Smooth muscle cell (in vitro differentiated cells): ENCODE measurements around the gene GAL3ST2. TPM values are rescaled to one million over a fixed set of nuclear protein-coding genes. Genes with fewer than 3 reads are reported as not detected.

Experiments
- DNase-seq: peaks from one replicate; lab custom pipeline; 2025; ENCODE audit not compliant: unreplicated experiment; lab: John Stamatoyannopoulos, UW
- H2AFZ ChIP-seq: fragments of 200-600 bp; sonication (generic); 2 replicates; pipeline ENCODE4 v1.6.0; 2016; ENCODE audit warnings: antibody characterized with exemption, low read depth, mild to moderate bottlenecking
- H3F3A ChIP-seq: fragments of 200-600 bp; sonication (generic); 2 replicates; pipeline ENCODE4 v1.6.0; 2017; ENCODE audit warnings: antibody characterized with exemption, low read depth
- H3K27ac ChIP-seq: fragments of 200-600 bp; sonication (generic); 2 replicates; pipeline ENCODE4 v1.5.1; 2016; ENCODE audit warnings: low read depth, mild to moderate bottlenecking
- H3K27me3 ChIP-seq: fragments of 200-600 bp; sonication (generic); 2 replicates; pipeline ENCODE4 v1.6.1; 2016; ENCODE audit warnings: low read depth, mild to moderate bottlenecking
- H3K36me3 ChIP-seq: fragments of 200-600 bp; sonication (generic); 2 replicates; pipeline ENCODE4 v1.5.1; 2016; ENCODE audit warnings: low read depth
- H3K4me1 ChIP-seq: fragments of 200-600 bp; sonication (generic); 2 replicates; pipeline ENCODE4 v1.5.1; 2016; ENCODE audit warnings: low read depth
- H3K4me2 ChIP-seq: fragments of 200-600 bp; sonication (generic); 2 replicates; pipeline ENCODE4 v1.6.0; 2016; ENCODE audit warnings: mild to moderate bottlenecking
- H3K4me3 ChIP-seq: fragments of 200-600 bp; sonication (generic); 2 replicates; pipeline ENCODE4 v1.5.1; 2016; ENCODE audit warnings: mild to moderate bottlenecking
- H3K79me2 ChIP-seq: fragments of 200-600 bp; sonication (generic); 2 replicates; pipeline ENCODE4 v1.6.0; 2016; ENCODE audit warnings: low read depth, mild to moderate bottlenecking
- H3K9ac ChIP-seq: fragments of 200-600 bp; sonication (generic); 2 replicates; pipeline ENCODE4 v1.6.0; 2016; ENCODE audit warnings: low read depth
- H3K9me3 ChIP-seq: fragments of 200-600 bp; sonication (generic); replicated peaks from 2 replicates; pipeline ENCODE4 v1.5.1; 2016; ENCODE audit warnings: low read depth
- H4K20me1 ChIP-seq: fragments of 200-600 bp; sonication (generic); 2 replicates; pipeline ENCODE4 v1.6.0; 2016; ENCODE audit warnings: low read depth
- WGBS: methylation state at CpG from one replicate; pipeline ENCODE4 v1.1.7; 2016; ENCODE audit warnings: low lambda C conversion rate; 5-methylcytosine and 5-hydroxymethylcytosine counted together
- polyA plus RNA-seq: library from polyadenylated mRNA; unstranded; fragments of >200 nt; fragmentation: Nextera tagmentation; extraction: Ambion mirVana; gene quantifications from 2 replicates; pipeline ENCODE4 v1.2.1, GENCODE V29; 2016
- total RNA-seq: library from RNA; depleted of rRNA; stranded (reverse); fragments of >200 nt; gene quantifications from 2 replicates; pipeline ENCODE4 v1.2.3, GENCODE V29; 2014
- TF ChIP-seq, protein P1 (sequence below): fragments of 200-600 bp; sonication (generic); IDR thresholded peaks from 2 replicates; pipeline ENCODE4 v1.5.1; 2017; ENCODE audit warnings: borderline replicate concordance, mild to moderate bottlenecking, antibody characterized with exemption; ENCODE audit not compliant: insufficient read depth, poor library complexity, severe bottlenecking

GAL3ST2 gene
- total and polyA plus RNA-seq, 2 experiments from 2014 or later = 0.34 TPM; not detected in 1

DNA sequence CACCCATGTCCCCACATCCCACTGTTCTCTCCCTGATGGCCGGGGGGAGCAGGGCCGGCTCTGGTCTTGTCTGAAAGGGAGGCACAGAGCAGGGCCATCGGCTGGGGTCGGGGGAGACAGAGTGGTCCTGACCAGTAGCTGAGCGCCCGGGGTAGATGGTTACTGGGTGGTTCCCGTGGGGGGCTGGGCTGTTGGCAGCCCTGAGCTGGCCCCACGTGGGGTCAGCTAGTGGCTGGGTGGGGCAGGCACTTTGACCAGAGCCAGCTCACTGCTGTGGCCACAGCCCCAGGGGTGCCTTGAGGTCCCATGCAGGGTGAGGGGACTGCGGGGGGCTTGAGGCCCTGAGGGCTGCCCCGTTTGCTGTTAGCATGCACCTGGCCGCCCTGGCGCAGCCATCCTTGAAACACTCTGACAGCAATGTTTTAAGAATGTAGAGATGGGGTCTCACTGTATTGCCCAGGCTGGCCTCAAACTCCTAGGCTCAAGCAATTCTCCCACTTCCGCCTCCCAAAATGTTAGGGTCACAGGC lies 20.1 kb downstream of the GAL3ST2 start:
- Histone ChIP-seq H3K4me2 (no peak overlapping the region), H3K4me3 (no peak overlapping the region), H3K79me2 (no peaks in the 10 kb centered on the region), H3K27ac (no peak overlapping the region), H3K9ac (no peak overlapping the region), H2AFZ (no peak overlapping the region), H3K4me1 (no peaks in the 10 kb centered on the region), H4K20me1 (no peaks in the 10 kb centered on the region), H3K36me3 (no peaks in the 10 kb centered on the region), H3K9me3 (no peaks in the 10 kb centered on the region), H3K27me3 (no peaks in the 10 kb centered on the region), H3F3A (no peaks in the 10 kb centered on the region)
- TF ChIP-seq, protein P1, sequence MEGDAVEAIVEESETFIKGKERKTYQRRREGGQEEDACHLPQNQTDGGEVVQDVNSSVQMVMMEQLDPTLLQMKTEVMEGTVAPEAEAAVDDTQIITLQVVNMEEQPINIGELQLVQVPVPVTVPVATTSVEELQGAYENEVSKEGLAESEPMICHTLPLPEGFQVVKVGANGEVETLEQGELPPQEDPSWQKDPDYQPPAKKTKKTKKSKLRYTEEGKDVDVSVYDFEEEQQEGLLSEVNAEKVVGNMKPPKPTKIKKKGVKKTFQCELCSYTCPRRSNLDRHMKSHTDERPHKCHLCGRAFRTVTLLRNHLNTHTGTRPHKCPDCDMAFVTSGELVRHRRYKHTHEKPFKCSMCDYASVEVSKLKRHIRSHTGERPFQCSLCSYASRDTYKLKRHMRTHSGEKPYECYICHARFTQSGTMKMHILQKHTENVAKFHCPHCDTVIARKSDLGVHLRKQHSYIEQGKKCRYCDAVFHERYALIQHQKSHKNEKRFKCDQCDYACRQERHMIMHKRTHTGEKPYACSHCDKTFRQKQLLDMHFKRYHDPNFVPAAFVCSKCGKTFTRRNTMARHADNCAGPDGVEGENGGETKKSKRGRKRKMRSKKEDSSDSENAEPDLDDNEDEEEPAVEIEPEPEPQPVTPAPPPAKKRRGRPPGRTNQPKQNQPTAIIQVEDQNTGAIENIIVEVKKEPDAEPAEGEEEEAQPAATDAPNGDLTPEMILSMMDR = no peak
- no peak for DNase-seq
- 93% methylated on average over 13 of the region's 13 CpGs for WGBS

- H3K36me3 ChIP-seq = no peaks in the 10 kb centered on the region
Measured at GRCh38 chr2:241797441-241798080, 20.9 kb downstream of the GAL3ST2 start.

GRCh38 chr2:241798081-241798630 lies 21.5 kb downstream of the GAL3ST2 start:
- Histone ChIP-seq H4K20me1 (no peaks in the 10 kb centered on the region), H3K36me3 (no peaks in the 10 kb centered on the region), H3K79me2 (no peaks in the 10 kb centered on the region), H3K27me3 (no peaks in the 10 kb centered on the region), H3F3A (no peaks in the 10 kb centered on the region), H3K4me2 (no peak overlapping the region), H3K4me3 (no peak overlapping the region), H3K9ac (no peak overlapping the region), H2AFZ (no peak overlapping the region), H3K27ac (no peak overlapping the region), H3K9me3 (no peaks in the 10 kb centered on the region), H3K4me1 (no peaks in the 10 kb centered on the region)
- no peak for DNase-seq
- TF ChIP-seq, protein P1 = no peak
- 88% methylated on average over 14 of the region's 14 CpGs for WGBS

More at GRCh38 chr2:241797441-241798080, 20.9 kb downstream of the GAL3ST2 start:
- WGBS = 94% methylated on average over 19 of the region's 19 CpGs
- Histone ChIP-seq H3K9me3 (no peaks in the 10 kb centered on the region), H3K9ac (no peak overlapping the region), H3K4me3 (no peak overlapping the region), H2AFZ (no peak overlapping the region), H3K4me2 (no peak overlapping the region), H3K79me2 (no peaks in the 10 kb centered on the region), H3F3A (no peaks in the 10 kb centered on the region), H3K27ac (no peak overlapping the region), H3K27me3 (no peaks in the 10 kb centered on the region), H3K4me1 (no peaks in the 10 kb centered on the region), H4K20me1 (no peaks in the 10 kb centered on the region)
- no peak for DNase-seq
- TF ChIP-seq, protein P1 = no peak
